Measurements from ENCODE around the gene DDX17. TPM values are rescaled to one million over a fixed set of nuclear protein-coding genes. Genes with fewer than 3 reads are reported as not detected.

Gene DDX17
- total and polyA plus RNA-seq, 12 donors = 184 to 668 (median 430) TPM

- no peak overlapping the region for H3K27ac ChIP-seq
- intact Hi-C loops (cut with DNase I) = no loop called here
- WGBS, 4 donors = 48 to 80% (median 63%) methylated on average over 4 of the region's 4 CpGs
Observed at GRCh38 chr22:38435965-38436364, 70.1 kb downstream of the DDX17 start.

GRCh38 chr22:38435010-38435409, 71.1 kb downstream of the DDX17 start:
- WGBS, 4 donors = 81 to 87% (median 83%) methylated on average over 3 to 4 of the region's 4 CpGs
- TF ChIP-seq CTCF (IDR thresholded peaks at IDR 0.05) = no peak
- no peak for TF ChIP-seq POLR2A (IDR thresholded peaks at IDR 0.05)

More at GRCh38 chr22:38435965-38436364, 70.1 kb downstream of the DDX17 start:
- Histone ChIP-seq H3K36me3 (replicated peaks in 1 of 2) (no peaks in the 10 kb centered on the region), H3K27me3 (no peaks in the 10 kb centered on the region), H3K4me3 (no peak overlapping the region), H3K9me3 (replicated peaks in 1 of 3) (no peaks in the 10 kb centered on the region), H3K4me1 (replicated peaks in 1 of 2) (no peaks in the 10 kb centered on the region)
- DNase-seq = no peak
- no peak for TF ChIP-seq CTCF (IDR thresholded peaks at IDR 0.05)
- no peak for TF ChIP-seq POLR2A (IDR thresholded peaks at IDR 0.05)

GRCh38 chr22:38433871-38434270, 72.2 kb downstream of the DDX17 start:
- no peak overlapping the region for H3K27ac ChIP-seq
- no peak for TF ChIP-seq CTCF (IDR thresholded peaks at IDR 0.05)
- no peak for TF ChIP-seq POLR2A (IDR thresholded peaks at IDR 0.05)
- intact Hi-C loops (cut with DNase I) = no loop called here
- DNase-seq = no peak
- H3K27me3 ChIP-seq = no peaks in the 10 kb centered on the region
- H3K4me3 ChIP-seq = no peak overlapping the region
- WGBS, 4 donors = 72 to 85% (median 78%) methylated on average over 6 to 8 of the region's 8 CpGs
- no peaks in the 10 kb centered on the region for H3K9me3 ChIP-seq (replicated peaks in 1 of 3)
- no peaks in the 10 kb centered on the region for H3K4me1 ChIP-seq (replicated peaks in 1 of 2)
- H3K36me3 ChIP-seq (replicated peaks in 1 of 2) = no peaks in the 10 kb centered on the region

More at GRCh38 chr22:38435010-38435409, 71.1 kb downstream of the DDX17 start:
- Histone ChIP-seq H3K27me3 (no peaks in the 10 kb centered on the region), H3K9me3 (replicated peaks in 1 of 3) (no peaks in the 10 kb centered on the region), H3K4me3 (no peak overlapping the region), H3K4me1 (replicated peaks in 1 of 2) (no peaks in the 10 kb centered on the region), H3K36me3 (replicated peaks in 1 of 2) (no peaks in the 10 kb centered on the region), H3K27ac (no peak overlapping the region)
- DNase-seq = no peak
- intact Hi-C loops (cut with DNase I) = no loop called here

Other genes with a start within 250 kb of the DDX17 start
- 100 to 1,000 TPM in 1 of 9 donors, 10 to 100 TPM in 7, 1 to 10 TPM in 1; 7.1 to 107 (median 48.2) TPM for gene TMEM184B, start 233.3 kb downstream of the DDX17 start, total RNA-seq
- 10 to 100 TPM; 17.4 to 27.1 (median 23.1) TPM for gene TMEM184B, start 233.3 kb downstream of the DDX17 start, polyA plus RNA-seq
- gene CSNK1E, start 188.9 kb downstream of the DDX17 start, total RNA-seq = 100 to 1,000 TPM in 1 of 9 donors, 10 to 100 TPM in 8; 28.4 to 112 (median 67.3) TPM
- 100 to 1,000 TPM in 1 of 3 donors, 10 to 100 TPM in 2; 49.1 to 142 (median 85.2) TPM for gene CSNK1E, start 188.9 kb downstream of the DDX17 start, polyA plus RNA-seq
- gene KCNJ4, start 51.1 kb downstream of the DDX17 start, total RNA-seq = under 1 TPM in 4 of 9 donors, not detected in 5; 0.20 to 0.38 (median 0.31) TPM
- under 1 TPM; 0.07 to 0.56 (median 0.27) TPM for gene KCNJ4, start 51.1 kb downstream of the DDX17 start, polyA plus RNA-seq
- gene KDELR3, start 38.2 kb downstream of the DDX17 start, total RNA-seq = 10 to 100 TPM in 3 of 9 donors, 1 to 10 TPM in 6; 3.7 to 18.0 (median 7.2) TPM
- gene KDELR3, start 38.2 kb downstream of the DDX17 start, polyA plus RNA-seq = 10 to 100 TPM in 2 of 3 donors, 1 to 10 TPM in 1; 8.0 to 11.0 (median 10.2) TPM
- 10 to 100 TPM in 1 of 9 donors, 1 to 10 TPM in 1, under 1 TPM in 5, not detected in 2; 0.11 to 28.9 (median 0.83) TPM for gene DMC1, start 63.9 kb upstream of the DDX17 start, total RNA-seq
- under 1 TPM; 0.08 to 0.22 (median 0.13) TPM for gene DMC1, start 63.9 kb upstream of the DDX17 start, polyA plus RNA-seq
- 1 to 10 TPM in 3 of 9 donors, under 1 TPM in 6; 0.43 to 2.3 (median 0.83) TPM for gene FAM227A, start 150.1 kb upstream of the DDX17 start, total RNA-seq
- 1 to 10 TPM in 2 of 3 donors, under 1 TPM in 1; 0.55 to 7.3 (median 1.2) TPM for gene FAM227A, start 150.1 kb upstream of the DDX17 start, polyA plus RNA-seq
- gene CBY1, start 150.3 kb upstream of the DDX17 start, total RNA-seq = 10 to 100 TPM; 23.8 to 60.9 (median 42.9) TPM
- 10 to 100 TPM; 61.9 to 96.0 (median 71.2) TPM for gene CBY1, start 150.3 kb upstream of the DDX17 start, polyA plus RNA-seq
- gene TOMM22, start 175.6 kb upstream of the DDX17 start, total RNA-seq = 10 to 100 TPM; 20.8 to 82.2 (median 63.0) TPM
- gene TOMM22, start 175.6 kb upstream of the DDX17 start, polyA plus RNA-seq = 10 to 100 TPM; 16.9 to 86.3 (median 18.3) TPM
- gene JOSD1, start 194.6 kb upstream of the DDX17 start, total RNA-seq = 10 to 100 TPM; 30.5 to 93.4 (median 46.1) TPM
- gene JOSD1, start 194.6 kb upstream of the DDX17 start, polyA plus RNA-seq = 10 to 100 TPM; 14.3 to 27.2 (median 18.1) TPM
- 10 to 100 TPM; 21.0 to 56.9 (median 42.3) TPM for gene GTPBP1, start 199.6 kb upstream of the DDX17 start, total RNA-seq
- gene GTPBP1, start 199.6 kb upstream of the DDX17 start, polyA plus RNA-seq = 10 to 100 TPM; 14.0 to 33.7 (median 31.9) TPM
- 100 to 1,000 TPM in 4 of 9 donors, 10 to 100 TPM in 5; 22.4 to 196 (median 98.4) TPM for gene SUN2, start 249.7 kb upstream of the DDX17 start, total RNA-seq
- gene SUN2, start 249.7 kb upstream of the DDX17 start, polyA plus RNA-seq = 10 to 100 TPM; 13.0 to 35.9 (median 21.8) TPM

Data from adrenal gland (tissue), 12 donors.